ENCODE results near the gene RASL12. TPM values are rescaled to one million over a fixed set of nuclear protein-coding genes. Genes with fewer than 3 reads are reported as not detected.

RASL12 gene
- total and polyA plus RNA-seq, 2 of the 4 experiments (the other 2 are of a cell fraction), result 0.18 to 0.22 TPM

GRCh38 chr15:65041787-65042186 is 26.0 kb downstream of the RASL12 start:
- Histone ChIP-seq H2BK15ac (ENCODE audit: low read depth, low read length) (0 out of 3 replicates have a peak overlapping the region, but pooled peaks have one; percentile 92), H3K4me3 (ENCODE audit: insufficient read depth, low read depth, low read length) (no peak overlapping the region), H2AK9ac (replicated peaks; ENCODE audit: low read depth, low read length, poor library complexity) (no peak overlapping the region), H4K91ac (ENCODE audit: insufficient read depth, low read depth, low read length) (no peak overlapping the region), H4K8ac (ENCODE audit: low read depth in 2 of 2, low read length in 2 of 2) (no peak overlapping the region), H3K14ac (replicated peaks; ENCODE audit: low read depth, low read length) (no peak overlapping the region), H2BK120ac (ENCODE audit: low read depth, low read length) (no peak overlapping the region), H3K56ac (ENCODE audit: extremely low read depth, insufficient read depth, low read length) (no peak overlapping the region), H3K4me2 (ENCODE audit: low read depth, low read length) (no peak overlapping the region), H4K20me1 (ENCODE audit: insufficient read depth, low read length) (no peaks in the 10 kb centered on the region), H3K9me1 (ENCODE audit: insufficient read depth, low read length) (peaks cover 12% of the 10 kb centered on the region), H3K27ac (ENCODE audit: insufficient read depth, low read length) (no peak overlapping the region), H3K36me3 (ENCODE audit: control insufficient read depth, insufficient read depth, low read length) (no peaks in the 10 kb centered on the region), H3K23ac (ENCODE audit: low read depth, low read length) (no peak overlapping the region), H3K9ac (ENCODE audit: low read depth, low read length) (no peak overlapping the region), H3K4me1 (ENCODE audit: control insufficient read depth, insufficient read depth, low read length) (peaks cover 16% of the 10 kb centered on the region), H2BK5ac (ENCODE audit: low read depth, low read length, poor library complexity, severe bottlenecking) (no peak overlapping the region), H2BK20ac (ENCODE audit: low read depth, low read length) (no peak overlapping the region), H3K4ac (ENCODE audit: low read depth, low read length) (no peak overlapping the region), H2AK5ac (ENCODE audit: low read depth, low read length) (no peak overlapping the region), H3K9me3 (ENCODE audit: control insufficient read depth, insufficient read depth, low read length) (no peaks in the 10 kb centered on the region), H3K79me1 (ENCODE audit: low read depth in 1 of 2, low read length in 2 of 2) (no peaks in the 10 kb centered on the region), H4K5ac (ENCODE audit: low read depth, low read length) (no peak overlapping the region), H3K18ac (ENCODE audit: low read depth, low read length) (no peak overlapping the region), H3K27me3 (ENCODE audit: control insufficient read depth, insufficient read depth, low read length) (no peaks in the 10 kb centered on the region), H2AFZ (replicated peaks; ENCODE audit: low read length, poor library complexity) (no peak overlapping the region)
- no CpG with 5 or more reads among the region's 2 CpGs for WGBS, 2 experiments (ENCODE audit: extremely low coverage in 2 of 2, insufficient read length in 1 of 2)
- POLR2A ChIA-PET (ENCODE audit: unreplicated experiment), result no interaction called here
- intact Hi-C loops (cut with micrococcal nuclease) (no loop called here), dilution Hi-C loops (cut with HindIII; ENCODE audit: low sequenced_read_pairs, unreplicated experiment) (no loop called here), in situ Hi-C loops (cut with MboI; ENCODE audit: low sequenced_read_pairs) (no loop called here)
- BruUV-seq (replicated peaks), result no TSS peak
- CTCF ChIA-PET, result interaction anchor here (1.3 kb wide), 1 partner anchor 41 kb away, joined by 6 read pairs; no protein-coding TSS in a partner anchor
- DNase-seq (no peak), ATAC-seq (ENCODE audit: low read depth) (no peak)
- TF ChIP-seq ELK1 (IDR thresholded peaks at IDR 0.05; ENCODE audit: borderline replicate concordance, low read depth, low read length), result no peak
- no peak for TF ChIP-seq MAZ (IDR thresholded peaks at IDR 0.05; ENCODE audit: borderline replicate concordance, low read depth, low read length)
- TF ChIP-seq CHD1 (IDR thresholded peaks at IDR 0.05; ENCODE audit: low read depth, low read length), result no peak
- TF ChIP-seq MXI1 (IDR thresholded peaks at IDR 0.05; ENCODE audit: borderline replicate concordance, low read depth, low read length), result no peak
- no peak for TF ChIP-seq USF2 (IDR thresholded peaks at IDR 0.05; ENCODE audit: low read depth, low read length)
- TF ChIP-seq CTCF (conservative IDR thresholded peaks at IDR 0.05; ENCODE audit: low read depth, low read length), result no peak
- no peak for TF ChIP-seq FOS (IDR thresholded peaks at IDR 0.05; ENCODE audit: low read depth, low read length)
- no peak for TF ChIP-seq RCOR1 (IDR thresholded peaks at IDR 0.05; ENCODE audit: insufficient replicate concordance, low read length)
- no peak for TF ChIP-seq NFE2L2 (IDR thresholded peaks at IDR 0.05; ENCODE audit: low read depth, low read length)
- no peak for TF ChIP-seq SMC3 (IDR thresholded peaks at IDR 0.05; ENCODE audit: low read depth, low read length)

All from IMR-90 (cell line).